Measurements from ENCODE around the gene HLX.

The HLX gene

GRCh38 chr1:220921971-220922635 is 42.9 kb downstream of the HLX start:
- DNase-seq: no peak

GRCh38 chr1:220922951-220923350 is 43.7 kb downstream of the HLX start:
- no peak for DNase-seq

GRCh38 chr1:220924331-220924970 is 45.2 kb downstream of the HLX start:
- no peak for DNase-seq

- DNase-seq: no peak
Observed at GRCh38 chr1:220925707-220926106, 46.5 kb downstream of the HLX start.

- DNase-seq: no peak
Observed at GRCh38 chr1:220926146-220926545, 46.9 kb downstream of the HLX start.

- DNase-seq: no peak
Observed at GRCh38 chr1:220927442-220927841, 48.2 kb downstream of the HLX start.

GRCh38 chr1:220928320-220928719 is 49.1 kb downstream of the HLX start:
- no peak for DNase-seq

GRCh38 chr1:220928725-220929300 is 49.6 kb downstream of the HLX start:
- DNase-seq: no peak

GRCh38 chr1:220929304-220929703 is 50.1 kb downstream of the HLX start:
- DNase-seq: no peak
